Keratinocyte (primary cell): ENCODE measurements around the gene MALAT1. TPM values are rescaled to one million over a fixed set of nuclear protein-coding genes. Genes with fewer than 3 reads are reported as not detected.
"Not testable (repeated sequence)": the region's sequence is repeated elsewhere in the genome, so short reads cannot be mapped to it uniquely, and the experiment has no call there.

Source experiments
- DNase-seq: peaks from one replicate; pipeline ENCODE4 v3.0.0-alpha.2; 2011; ENCODE audit warnings: low read depth, missing footprints, low spot score
- FAIRE-seq: peaks from 2 replicates; lab custom pipeline; 2011; peaks lifted over from hg19 to GRCh38; lab: Jason Lieb, UNC
- H2AFZ ChIP-seq: 2 replicates; pipeline ENCODE4 v1.6.0; 2012; ENCODE audit warnings: low read length, control low read depth, inconsistent platforms; ENCODE audit not compliant: control insufficient read depth
- H3K27ac ChIP-seq: 2 replicates; pipeline ENCODE4 v1.5.1; 2011; ENCODE audit warnings: low read length; ENCODE audit not compliant: control insufficient read depth, insufficient read depth
- H3K27me3 ChIP-seq: 3 replicates; pipeline ENCODE4 v1.6.0; 2011; ENCODE audit warnings: low read length; ENCODE audit not compliant: control insufficient read depth, insufficient read depth; ENCODE audit errors: extremely low read depth
- H3K36me3 ChIP-seq, 2 experiments: 2 replicates in 1 of 2; 3 replicates in 1 of 2; pipeline ENCODE4 v1.5.1; 2011; ENCODE audit warnings: low read length in 2 of 2, mild to moderate bottlenecking in 1 of 2; ENCODE audit not compliant: control insufficient read depth in 2 of 2, insufficient read depth in 2 of 2; ENCODE audit errors: extremely low read depth in 1 of 2
- H3K4me1 ChIP-seq: 3 replicates; pipeline ENCODE4 v1.5.1; 2011; ENCODE audit warnings: low read length; ENCODE audit not compliant: control insufficient read depth, insufficient read depth; ENCODE audit errors: extremely low read depth
- H3K4me2 ChIP-seq: 3 replicates; pipeline ENCODE4 v1.6.0; 2011; ENCODE audit warnings: low read depth, low read length; ENCODE audit not compliant: control insufficient read depth, insufficient read depth; ENCODE audit errors: extremely low read depth
- H3K4me3 ChIP-seq, 3 experiments: fragments of 200-600 bp in 1 of 3; sonication (generic) in 1 of 3; 2 replicates in 2 of 3; 3 replicates in 1 of 3; pipeline ENCODE4 v1.5.1; 2011 to 2016; ENCODE audit warnings: low read length in 3 of 3, mild to moderate bottlenecking in 3 of 3, control low read depth in 2 of 3, inconsistent platforms in 1 of 3, low read depth in 1 of 3, mixed read lengths in 1 of 3, mixed run types in 1 of 3, moderate library complexity in 1 of 3; ENCODE audit not compliant: control insufficient read depth in 2 of 3, insufficient read depth in 2 of 3; ENCODE audit errors: extremely low read depth in 1 of 3
- H3K79me2 ChIP-seq: 2 replicates; pipeline ENCODE4 v1.6.0; 2012; ENCODE audit warnings: low read length; ENCODE audit not compliant: control insufficient read depth, insufficient read depth
- H3K9ac ChIP-seq: 3 replicates; pipeline ENCODE4 v1.6.0; 2011; ENCODE audit warnings: low read length; ENCODE audit not compliant: control insufficient read depth, insufficient read depth; ENCODE audit errors: extremely low read depth
- H3K9me1 ChIP-seq: 3 replicates; pipeline ENCODE4 v1.6.0; 2011; ENCODE audit warnings: low read length; ENCODE audit not compliant: control insufficient read depth, insufficient read depth; ENCODE audit errors: extremely low read depth
- H3K9me3 ChIP-seq: 2 replicates; pipeline ENCODE4 v1.5.1; 2012; ENCODE audit warnings: low read depth, low read length; ENCODE audit not compliant: control insufficient read depth
- H4K20me1 ChIP-seq: 3 replicates; pipeline ENCODE4 v1.6.0; 2011; ENCODE audit warnings: low read length; ENCODE audit not compliant: control insufficient read depth, insufficient read depth; ENCODE audit errors: extremely low read depth
- EZH2 ChIP-seq: IDR thresholded peaks from one replicate; pipeline ENCODE4 v1.6.1; 2012; ENCODE audit warnings: inconsistent platforms, mild to moderate bottlenecking, low read length, moderate library complexity
- dilution Hi-C: fragments of 300-500 bp; cut with MboI; formaldehyde crosslinking; loops from one replicate; pipeline ENCODE4 v1.7.0; 2020; ENCODE audit warnings: low sequenced_read_pairs; ENCODE audit not compliant: extremely low pct_ligation_motif_present
- polyA plus RNA-seq, 5 experiments: library from polyadenylated mRNA; depleted of rRNA in 3 of 5; stranded (reverse) in 3 of 5; stranded (forward) in 1 of 5; unstranded in 1 of 5; fragments of >200 nt; gene quantifications; 1 replicate in 1 of 5; 2 replicates in 3 of 5; 3 replicates in 1 of 5; pipeline versions ENCODE4 v1.2.1 to v1.2.3, GENCODE V29; 2011 to 2012; ENCODE audit warnings: missing spikeins in 2 of 5, low read depth in 1 of 5, low replicate concordance in 1 of 5
- TF ChIP-seq, protein P1 (sequence below), 3 experiments: IDR thresholded peaks in 1 of 3; conservative IDR thresholded peaks in 1 of 3; optimal IDR thresholded peaks in 1 of 3; 2 replicates in 2 of 3; 3 replicates in 1 of 3; pipeline versions ENCODE3 to v1.5.1; 2011; ENCODE audit warnings: low read length in 3 of 3, mild to moderate bottlenecking in 3 of 3, moderate library complexity in 2 of 3, control low read depth in 1 of 3, inconsistent platforms in 1 of 3; ENCODE audit not compliant: insufficient read depth in 2 of 3; ENCODE audit errors: extremely low read depth in 1 of 3

Gene MALAT1
- polyA plus RNA-seq, 1 donor (not counting 4 experiments of a cell fraction or from before 2014, with no cell fraction given), result 1,768 TPM

- H3K9me3 ChIP-seq, H3K4me3 ChIP-seq, H3K4me2 ChIP-seq, DNase-seq, dilution Hi-C loops, FAIRE-seq, H3K27me3 ChIP-seq, H3K9me1 ChIP-seq, H3K9ac ChIP-seq, H3K36me3 ChIP-seq, H3K27ac ChIP-seq, H2AFZ ChIP-seq, H4K20me1 ChIP-seq: not testable (repeated sequence)
- Histone ChIP-seq H3K4me1 (peaks cover 10% of the 10 kb centered on the region), H3K79me2 (peaks cover 20% of the 10 kb centered on the region)
Measured at GRCh38 chr11:65523631-65523968, 24.8 kb downstream of the MALAT1 start.

GRCh38 chr11:65524014-65524740 lies 25.3 kb downstream of the MALAT1 start:
- Histone ChIP-seq H2AFZ (peak overlapping the region; percentile 54), H3K79me2 (peaks cover 23% of the 10 kb centered on the region), H3K4me3 (no peak overlapping the region), H3K9me1 (peaks cover 2% of the 10 kb centered on the region), H3K4me1 (peaks cover 10% of the 10 kb centered on the region), H4K20me1 (no peaks in the 10 kb centered on the region), H3K4me2 (peak overlapping the region; percentile 60), H3K27me3 (peaks cover 5% of the 10 kb centered on the region), H3K9me3 (no peaks in the 10 kb centered on the region), H3K9ac (no peak overlapping the region), H3K36me3 (peaks cover 7 to 10% of the 10 kb centered on the region in 2 experiments), H3K27ac (no peak overlapping the region)
- TF ChIP-seq, protein P1, sequence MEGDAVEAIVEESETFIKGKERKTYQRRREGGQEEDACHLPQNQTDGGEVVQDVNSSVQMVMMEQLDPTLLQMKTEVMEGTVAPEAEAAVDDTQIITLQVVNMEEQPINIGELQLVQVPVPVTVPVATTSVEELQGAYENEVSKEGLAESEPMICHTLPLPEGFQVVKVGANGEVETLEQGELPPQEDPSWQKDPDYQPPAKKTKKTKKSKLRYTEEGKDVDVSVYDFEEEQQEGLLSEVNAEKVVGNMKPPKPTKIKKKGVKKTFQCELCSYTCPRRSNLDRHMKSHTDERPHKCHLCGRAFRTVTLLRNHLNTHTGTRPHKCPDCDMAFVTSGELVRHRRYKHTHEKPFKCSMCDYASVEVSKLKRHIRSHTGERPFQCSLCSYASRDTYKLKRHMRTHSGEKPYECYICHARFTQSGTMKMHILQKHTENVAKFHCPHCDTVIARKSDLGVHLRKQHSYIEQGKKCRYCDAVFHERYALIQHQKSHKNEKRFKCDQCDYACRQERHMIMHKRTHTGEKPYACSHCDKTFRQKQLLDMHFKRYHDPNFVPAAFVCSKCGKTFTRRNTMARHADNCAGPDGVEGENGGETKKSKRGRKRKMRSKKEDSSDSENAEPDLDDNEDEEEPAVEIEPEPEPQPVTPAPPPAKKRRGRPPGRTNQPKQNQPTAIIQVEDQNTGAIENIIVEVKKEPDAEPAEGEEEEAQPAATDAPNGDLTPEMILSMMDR (optimal IDR thresholded peaks at IDR 0.05 in 1 of 3, IDR thresholded peaks at IDR 0.05 in 1 of 3, conservative IDR thresholded peaks at IDR 0.05 in 1 of 3; ENCODE audit: extremely low read depth in 1 of 3, insufficient read depth in 2 of 3, low read length in 3 of 3), result no peak
- no peak for TF ChIP-seq EZH2
- dilution Hi-C loops, result no loop called here
- no peak for FAIRE-seq
- no peak for DNase-seq
